CD14-positive monocyte (primary cell): Measurements from ENCODE around the gene CENPP. TPM values are rescaled to one million over a fixed set of nuclear protein-coding genes. Genes with fewer than 3 reads are reported as not detected.

Source experiments
- DNase-seq, 3 donors: peaks; one replicate each; pipeline ENCODE4 v3.0.0-alpha.2; 2011 to 2022
- H2AFZ ChIP-seq: 2 replicates; pipeline ENCODE4 v1.6.0; 2012; ENCODE audit warnings: mild to moderate bottlenecking, low read depth, low read length, inconsistent platforms; ENCODE audit not compliant: insufficient read depth, poor library complexity, severe bottlenecking
- H3K27ac ChIP-seq, 2 donors: 1 replicate in 1 of 2; 2 replicates in 1 of 2; pipeline ENCODE4 v1.5.1; 2012 to 2013; ENCODE audit warnings: low read length in 2 of 2, control low read depth in 1 of 2, inconsistent platforms in 1 of 2, low read depth in 1 of 2, mild to moderate bottlenecking in 1 of 2
- H3K27me3 ChIP-seq, 2 donors: one replicate each; pipeline versions ENCODE4 v1.6.0 to v1.6.1; 2011 to 2013; ENCODE audit warnings: low read length in 2 of 2; ENCODE audit not compliant: control insufficient read depth in 2 of 2, insufficient read depth in 2 of 2
- H3K36me3 ChIP-seq, 2 donors: replicated peaks in 1 of 2; 1 replicate in 1 of 2; 2 replicates in 1 of 2; pipeline versions ENCODE4 v1.5.1 to v1.6.1; 2012 to 2013; ENCODE audit warnings: low read length in 2 of 2, control low read depth in 1 of 2, inconsistent platforms in 1 of 2, mild to moderate bottlenecking in 1 of 2; ENCODE audit not compliant: insufficient read depth in 2 of 2, control insufficient read depth in 1 of 2
- H3K4me1 ChIP-seq, 2 donors: 1 replicate in 1 of 2; 2 replicates in 1 of 2; pipeline versions ENCODE4 v1.5.1 to v1.6.1; 2012 to 2013; ENCODE audit warnings: low read length in 2 of 2, control low read depth in 1 of 2, inconsistent platforms in 1 of 2, mild to moderate bottlenecking in 1 of 2, moderate library complexity in 1 of 2; ENCODE audit not compliant: insufficient read depth in 2 of 2, control insufficient read depth in 1 of 2
- H3K4me2 ChIP-seq: replicated peaks from 2 replicates; pipeline ENCODE3; 2012; ENCODE audit warnings: low read length, moderate library complexity, mild to moderate bottlenecking; ENCODE audit not compliant: poor library complexity, severe bottlenecking; ENCODE audit errors: extremely low read depth
- H3K4me3 ChIP-seq, 3 experiments: fragments of 200-600 bp in 1 of 3; sonication (generic) in 1 of 3; replicated peaks in 1 of 3; 1 replicate in 2 of 3; 2 replicates in 1 of 3; pipeline ENCODE4 v1.5.1; 2011 to 2013; ENCODE audit warnings: low read length in 3 of 3, mild to moderate bottlenecking in 3 of 3, control low read depth in 2 of 3, low read depth in 2 of 3, inconsistent platforms in 1 of 3, moderate library complexity in 1 of 3
- H3K79me2 ChIP-seq: 2 replicates; pipeline ENCODE4 v1.6.0; 2012; ENCODE audit warnings: mild to moderate bottlenecking, control low read depth, inconsistent platforms, low read length, moderate library complexity; ENCODE audit not compliant: insufficient read depth
- H3K9ac ChIP-seq: 2 replicates; pipeline ENCODE4 v1.6.0; 2017; ENCODE audit warnings: low read length, mild to moderate bottlenecking; ENCODE audit not compliant: insufficient read depth, poor library complexity, severe bottlenecking
- H3K9me3 ChIP-seq, 2 donors: replicated peaks in 1 of 2; 1 replicate in 1 of 2; 2 replicates in 1 of 2; pipeline versions ENCODE4 v1.5.1 to v1.6.1; 2012 to 2013; ENCODE audit warnings: low read length in 2 of 2, control low read depth in 1 of 2; ENCODE audit not compliant: control insufficient read depth in 1 of 2, insufficient read depth in 1 of 2
- H4K20me1 ChIP-seq: 2 replicates; pipeline ENCODE4 v1.6.0; 2012; ENCODE audit warnings: mild to moderate bottlenecking, low read length, control low read depth, moderate library complexity; ENCODE audit not compliant: insufficient read depth
- H3K27ac Mint-ChIP-seq, 7 donors: one replicate each; pipeline ENCODE4 v1.8.0; 2020; ENCODE audit warnings: mild to moderate bottlenecking in 7 of 7, mixed read lengths in 7 of 7, moderate library complexity in 6 of 7, inconsistent platforms in 2 of 7
- H3K27me3 Mint-ChIP-seq, 3 donors: one replicate each; pipeline ENCODE4 v1.8.0; 2021 to 2022; ENCODE audit warnings: low read depth in 3 of 3, mild to moderate bottlenecking in 3 of 3, mixed read lengths in 3 of 3, moderate library complexity in 3 of 3, inconsistent platforms in 1 of 3
- H3K36me3 Mint-ChIP-seq, 2 donors: one replicate each; pipeline ENCODE4 v1.8.0; 2020; ENCODE audit warnings: mixed read lengths in 2 of 2, inconsistent platforms in 1 of 2, mild to moderate bottlenecking in 1 of 2
- H3K4me1 Mint-ChIP-seq: one replicate; pipeline ENCODE4 v1.8.0; 2020; ENCODE audit warnings: mild to moderate bottlenecking, mixed read lengths
- H3K4me3 Mint-ChIP-seq, 2 donors: one replicate each; pipeline ENCODE4 v1.8.0; 2020; ENCODE audit warnings: mild to moderate bottlenecking in 2 of 2, mixed read lengths in 2 of 2, moderate library complexity in 1 of 2
- H3K9me3 Mint-ChIP-seq, 7 donors: one replicate each; pipeline ENCODE4 v1.8.0; 2020 to 2022; ENCODE audit warnings: mixed read lengths in 7 of 7, mild to moderate bottlenecking in 6 of 7, moderate library complexity in 6 of 7, inconsistent platforms in 2 of 7
- WGBS: methylation state at CpG from one replicate; pipeline ENCODE4 v1.1.5; 2013; ENCODE audit warnings: missing lambda C conversion rate; ENCODE audit not compliant: insufficient coverage; 5-methylcytosine and 5-hydroxymethylcytosine counted together
- intact Hi-C, 2 donors: fragments of 100-400 bp; cut with micrococcal nuclease; formaldehyde crosslinking; loops; one replicate each; pipeline versions ENCODE4 v1.15.0 to v1.15.1; 2023
- polyA plus RNA-seq, 3 donors: library from polyadenylated mRNA; depleted of rRNA in 1 of 3; unstranded in 2 of 3; stranded (reverse) in 1 of 3; fragments of 300-500 nt in 2 of 3; fragments of >200 nt in 1 of 3; fragmentation: Illumina TruSeq in 2 of 3; gene quantifications; 1 replicate in 2 of 3; 2 replicates in 1 of 3; pipeline ENCODE4 v1.2.3, GENCODE V29; 2012 to 2021
- TF ChIP-seq, protein P1 (sequence below): fragments of 200-600 bp; IDR thresholded peaks from one replicate; pipeline ENCODE4 v1.8.0; 2022; ENCODE audit warnings: antibody characterized with exemption, mild to moderate bottlenecking

Gene CENPP
- polyA plus RNA-seq, 3 donors = 0.50 to 1.1 (median 1.1) TPM

DNA sequence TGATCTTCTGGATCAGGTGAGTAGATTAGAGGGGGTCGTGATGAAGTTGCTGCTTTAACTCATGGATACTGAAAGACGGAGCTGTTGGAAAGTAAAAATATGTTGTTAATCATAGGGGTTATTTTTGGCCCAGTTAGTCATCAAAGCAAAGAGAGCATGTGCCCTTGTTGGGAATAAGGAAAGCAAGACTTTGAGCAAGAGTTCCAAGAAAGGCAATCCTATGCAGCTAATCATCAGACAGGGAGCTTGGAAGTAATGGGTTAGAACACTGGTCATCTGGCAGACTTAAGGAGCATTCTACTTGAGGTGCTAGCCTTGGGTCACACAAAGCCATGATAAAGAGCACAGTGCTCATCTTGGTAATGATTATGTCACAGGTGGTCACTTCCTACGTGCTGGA is 138.2 kb downstream of the CENPP start:
- Mint-ChIP-seq H3K4me3 (no peak overlapping the region), H3K27ac (no peak overlapping the region), H3K36me3 (peaks cover 0 to 3% of the 10 kb centered on the region in 2 donors), H3K27me3 (no peaks in the 10 kb centered on the region), H3K9me3 (no peaks in the 10 kb centered on the region), H3K4me1 (no peaks in the 10 kb centered on the region)
- H2AFZ ChIP-seq = no peak overlapping the region
- DNase-seq = no peak
- TF ChIP-seq, protein P1, sequence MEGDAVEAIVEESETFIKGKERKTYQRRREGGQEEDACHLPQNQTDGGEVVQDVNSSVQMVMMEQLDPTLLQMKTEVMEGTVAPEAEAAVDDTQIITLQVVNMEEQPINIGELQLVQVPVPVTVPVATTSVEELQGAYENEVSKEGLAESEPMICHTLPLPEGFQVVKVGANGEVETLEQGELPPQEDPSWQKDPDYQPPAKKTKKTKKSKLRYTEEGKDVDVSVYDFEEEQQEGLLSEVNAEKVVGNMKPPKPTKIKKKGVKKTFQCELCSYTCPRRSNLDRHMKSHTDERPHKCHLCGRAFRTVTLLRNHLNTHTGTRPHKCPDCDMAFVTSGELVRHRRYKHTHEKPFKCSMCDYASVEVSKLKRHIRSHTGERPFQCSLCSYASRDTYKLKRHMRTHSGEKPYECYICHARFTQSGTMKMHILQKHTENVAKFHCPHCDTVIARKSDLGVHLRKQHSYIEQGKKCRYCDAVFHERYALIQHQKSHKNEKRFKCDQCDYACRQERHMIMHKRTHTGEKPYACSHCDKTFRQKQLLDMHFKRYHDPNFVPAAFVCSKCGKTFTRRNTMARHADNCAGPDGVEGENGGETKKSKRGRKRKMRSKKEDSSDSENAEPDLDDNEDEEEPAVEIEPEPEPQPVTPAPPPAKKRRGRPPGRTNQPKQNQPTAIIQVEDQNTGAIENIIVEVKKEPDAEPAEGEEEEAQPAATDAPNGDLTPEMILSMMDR = no peak
- no peak overlapping the region for H3K4me2 ChIP-seq
- no peaks in the 10 kb centered on the region for H3K27me3 ChIP-seq
- no peaks in the 10 kb centered on the region for H4K20me1 ChIP-seq
- H3K36me3 ChIP-seq = no peaks in the 10 kb centered on the region
- no peaks in the 10 kb centered on the region for H3K79me2 ChIP-seq
- no peaks in the 10 kb centered on the region for H3K9me3 ChIP-seq
- H3K9ac ChIP-seq = no peak overlapping the region
- H3K27ac ChIP-seq = no peak overlapping the region
- 98% methylated on average over 3 of the region's 3 CpGs for WGBS
- H3K4me3 ChIP-seq = no peak overlapping the region
- H3K4me1 ChIP-seq = no peaks in the 10 kb centered on the region
- intact Hi-C loops = no loop called here

DNA sequence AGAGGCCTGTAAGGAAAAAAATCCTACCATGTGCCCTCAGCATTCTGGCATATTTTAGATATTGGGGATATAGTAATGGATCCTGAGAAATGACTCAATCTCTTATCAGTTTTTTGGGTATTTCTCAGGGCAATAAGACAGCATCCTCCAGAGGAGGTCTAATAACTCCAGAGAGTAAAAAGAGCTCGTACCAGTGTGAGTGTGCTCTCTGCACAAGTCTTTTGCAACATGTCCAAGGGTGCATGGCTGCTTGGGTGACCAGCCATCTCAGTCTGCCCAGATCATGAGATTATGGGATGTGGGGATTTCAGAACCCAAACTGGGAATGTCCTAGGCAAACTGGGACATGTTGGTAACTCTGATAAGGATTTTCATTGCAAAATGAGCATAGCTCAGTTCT is 141.3 kb downstream of the CENPP start:
- peaks cover 0 to 3% of the 10 kb centered on the region in 2 donors for H3K36me3 Mint-ChIP-seq
- no peak overlapping the region for H3K4me3 Mint-ChIP-seq
- Histone ChIP-seq H2AFZ (no peak overlapping the region), H3K4me1 (no peaks in the 10 kb centered on the region), H3K4me3 (no peak overlapping the region), H3K9ac (no peak overlapping the region), H3K4me2 (no peak overlapping the region), H4K20me1 (no peaks in the 10 kb centered on the region), H3K27ac (no peak overlapping the region), H3K79me2 (no peaks in the 10 kb centered on the region), H3K27me3 (no peaks in the 10 kb centered on the region), H3K36me3 (no peaks in the 10 kb centered on the region), H3K9me3 (no peaks in the 10 kb centered on the region)
- intact Hi-C loops = no loop called here
- no peak for DNase-seq
- H3K9me3 Mint-ChIP-seq = no peaks in the 10 kb centered on the region
- WGBS = 91% methylated on average over 1 of the region's 1 CpG
- H3K27ac Mint-ChIP-seq = no peak overlapping the region
- H3K4me1 Mint-ChIP-seq = no peaks in the 10 kb centered on the region
- peaks cover 0 to 2% (median 0%) of the 10 kb centered on the region in 3 donors for H3K27me3 Mint-ChIP-seq
- TF ChIP-seq, protein P1 = no peak
